PC-9 (cell line): ENCODE measurements around the gene ATRNL1.

ENCODE experiments used
- EZH2 ChIP-seq: fragments of 200-600 bp; sonication (generic); IDR thresholded peaks from 2 replicates; pipeline ENCODE4 v1.8.0; 2017; ENCODE audit warnings: antibody characterized with exemption, low read depth
- TF ChIP-seq, protein P1 (sequence below): fragments of 200-600 bp; sonication (generic); conservative IDR thresholded peaks from 2 replicates; pipeline ENCODE4 v1.6.1; 2017; ENCODE audit warnings: mixed run types, antibody characterized with exemption, mild to moderate bottlenecking, moderate library complexity

GRCh38 chr10:115045499-115045898 is 47.7 kb upstream of the ATRNL1 start:
- TF ChIP-seq, protein P1, sequence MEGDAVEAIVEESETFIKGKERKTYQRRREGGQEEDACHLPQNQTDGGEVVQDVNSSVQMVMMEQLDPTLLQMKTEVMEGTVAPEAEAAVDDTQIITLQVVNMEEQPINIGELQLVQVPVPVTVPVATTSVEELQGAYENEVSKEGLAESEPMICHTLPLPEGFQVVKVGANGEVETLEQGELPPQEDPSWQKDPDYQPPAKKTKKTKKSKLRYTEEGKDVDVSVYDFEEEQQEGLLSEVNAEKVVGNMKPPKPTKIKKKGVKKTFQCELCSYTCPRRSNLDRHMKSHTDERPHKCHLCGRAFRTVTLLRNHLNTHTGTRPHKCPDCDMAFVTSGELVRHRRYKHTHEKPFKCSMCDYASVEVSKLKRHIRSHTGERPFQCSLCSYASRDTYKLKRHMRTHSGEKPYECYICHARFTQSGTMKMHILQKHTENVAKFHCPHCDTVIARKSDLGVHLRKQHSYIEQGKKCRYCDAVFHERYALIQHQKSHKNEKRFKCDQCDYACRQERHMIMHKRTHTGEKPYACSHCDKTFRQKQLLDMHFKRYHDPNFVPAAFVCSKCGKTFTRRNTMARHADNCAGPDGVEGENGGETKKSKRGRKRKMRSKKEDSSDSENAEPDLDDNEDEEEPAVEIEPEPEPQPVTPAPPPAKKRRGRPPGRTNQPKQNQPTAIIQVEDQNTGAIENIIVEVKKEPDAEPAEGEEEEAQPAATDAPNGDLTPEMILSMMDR: no peak
- TF ChIP-seq EZH2: no peak
